Measurements from ENCODE around the gene ASCL3. TPM values are rescaled to one million over a fixed set of nuclear protein-coding genes. Genes with fewer than 3 reads are reported as not detected.
A peak's percentile ranks its signal among the peaks of the same experiment; 100 is the strongest.
"Not testable (repeated sequence)": the region's sequence is repeated elsewhere in the genome, so short reads cannot be mapped to it uniquely, and the experiment has no call there.

Gene ASCL3
- total RNA-seq, 1 donor from 2014 or later, result not detected

DNA sequence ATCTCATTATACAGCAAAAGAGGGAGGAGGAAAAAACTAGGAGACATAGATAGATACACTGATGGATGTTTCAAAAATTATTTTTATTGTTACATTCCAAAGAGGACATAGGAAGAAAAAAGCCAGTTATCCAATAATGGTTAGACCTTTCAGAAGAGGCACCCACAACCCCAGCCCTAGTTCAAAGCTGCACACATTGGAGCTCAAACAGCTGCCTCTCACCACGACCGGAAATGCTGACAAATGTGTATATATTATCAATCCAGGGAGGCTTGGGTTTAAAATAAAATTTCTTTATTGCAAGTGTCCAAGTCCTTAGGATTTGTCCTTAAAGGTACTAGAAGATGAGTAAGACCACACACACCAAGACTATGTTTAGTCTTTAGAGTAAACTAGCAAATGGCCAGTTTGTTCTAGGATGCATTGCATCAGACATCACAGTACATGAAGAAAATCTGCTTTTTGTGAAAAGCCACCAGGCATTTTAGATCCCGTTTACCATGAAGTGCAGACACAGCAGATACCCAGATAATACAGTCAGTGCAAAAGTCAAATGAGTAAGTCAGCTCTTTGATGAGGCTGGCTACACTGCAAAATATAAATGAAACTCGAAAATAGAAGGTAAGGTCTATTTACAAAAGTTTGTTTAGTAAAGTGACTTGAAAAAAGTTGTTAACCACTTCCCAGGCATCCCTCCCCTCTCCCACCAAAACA lies 4.6 kb upstream of the ASCL3 start:
- DNase-seq (ENCODE audit: low read depth in 2 of 2), result no peak

- peak; percentile 9 to 38 for DNase-seq (ENCODE audit: low read depth in 2 of 2)
Observed at GRCh38 chr11:8941341-8942103, 1.3 kb downstream of the ASCL3 start.

GRCh38 chr11:8937659-8938058 lies 5.2 kb downstream of the ASCL3 start:
- DNase-seq (ENCODE audit: low read depth in 2 of 2), result no peak

- no peak for DNase-seq (ENCODE audit: low read depth in 2 of 2)
Observed at GRCh38 chr11:8937159-8937558, 5.7 kb downstream of the ASCL3 start.

DNA sequence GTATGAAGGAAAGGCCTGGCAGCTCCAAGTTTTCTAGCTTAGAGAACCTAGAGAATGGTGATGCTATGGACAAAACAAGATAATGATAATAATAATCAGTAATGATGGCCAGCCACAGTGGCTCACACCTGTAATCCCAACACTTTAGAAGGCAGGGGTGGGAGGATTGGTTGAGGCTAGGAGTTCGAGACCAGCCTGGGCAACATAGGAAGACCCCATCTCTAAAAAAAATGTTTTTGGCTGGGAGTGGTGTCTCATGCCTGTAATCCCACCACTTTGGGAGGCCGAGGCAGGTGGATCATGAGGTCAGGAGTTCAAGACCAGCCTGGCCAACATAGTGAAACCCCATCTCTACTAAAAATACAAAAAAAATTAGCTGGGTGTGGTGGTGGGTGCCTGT lies 7.0 kb downstream of the ASCL3 start:
- DNase-seq (ENCODE audit: low read depth in 2 of 2), result not testable (repeated sequence)

DNA sequence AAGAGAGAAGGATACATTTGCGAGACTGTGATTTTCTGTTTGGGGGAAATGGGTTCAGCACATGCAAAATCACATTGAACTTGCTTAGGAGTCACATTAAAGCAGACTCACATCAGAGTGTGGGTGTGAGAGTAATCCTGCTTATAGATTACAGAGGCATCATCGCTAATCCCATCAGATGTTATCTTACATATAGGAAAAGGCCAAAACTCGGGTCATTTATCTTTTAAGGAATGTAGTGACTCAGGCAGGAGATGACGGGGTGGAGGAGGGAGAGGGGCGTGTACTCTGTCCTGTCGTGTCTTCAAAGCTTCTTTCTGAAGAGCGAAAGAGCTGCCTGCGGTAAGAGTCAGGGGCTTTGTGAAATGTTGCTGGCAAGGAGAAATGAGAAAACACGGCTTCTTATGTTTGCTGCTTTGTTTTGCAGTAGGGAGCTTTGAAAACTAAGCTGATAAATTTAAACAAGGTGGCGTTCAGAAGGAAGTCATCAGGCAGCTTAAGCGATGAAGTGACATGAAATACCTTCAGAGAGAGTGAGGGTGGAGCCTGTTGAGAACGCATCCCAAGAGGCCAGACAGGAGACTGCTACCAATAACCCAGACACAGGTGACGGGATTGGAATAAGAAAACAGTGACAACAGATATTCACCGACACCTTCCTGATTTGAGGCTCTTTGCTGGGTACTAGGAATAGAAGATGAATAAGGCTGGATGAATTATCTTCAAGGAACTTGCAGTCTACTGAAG lies 7.9 kb downstream of the ASCL3 start:
- peak in 1 of 2 donors; percentile 18 for DNase-seq (ENCODE audit: low read depth in 2 of 2)

DNA sequence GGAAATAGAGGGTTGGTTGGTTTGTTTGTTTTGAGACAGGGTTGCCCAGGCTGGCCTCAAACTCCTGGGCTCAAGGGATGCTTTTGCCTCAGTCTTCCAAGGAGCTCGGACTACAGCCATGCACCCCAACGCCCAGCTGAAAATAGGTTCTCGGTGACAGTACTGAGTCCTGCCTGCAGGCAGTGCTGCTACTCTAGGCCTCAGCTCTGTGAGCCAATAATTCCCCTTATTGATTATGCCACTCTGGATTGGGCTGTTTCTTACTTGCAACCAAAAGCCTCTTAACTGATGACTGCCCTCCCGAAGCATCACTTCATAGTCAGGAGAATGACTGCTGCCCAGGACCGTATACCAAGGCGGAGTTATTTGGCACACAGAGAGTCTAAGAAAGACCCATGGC lies 8.9 kb downstream of the ASCL3 start:
- no peak for DNase-seq (ENCODE audit: low read depth in 2 of 2)

- DNase-seq (ENCODE audit: low read depth in 2 of 2), result no peak
Observed at GRCh38 chr11:8932564-8933180, 10.1 kb downstream of the ASCL3 start, which contains the start of gene C11orf16. Gene C11orf16, minus strand, starts transcription at chr11:8932947. Its CDS starts 639 bp downstream, at chr11:8932308.

DNA sequence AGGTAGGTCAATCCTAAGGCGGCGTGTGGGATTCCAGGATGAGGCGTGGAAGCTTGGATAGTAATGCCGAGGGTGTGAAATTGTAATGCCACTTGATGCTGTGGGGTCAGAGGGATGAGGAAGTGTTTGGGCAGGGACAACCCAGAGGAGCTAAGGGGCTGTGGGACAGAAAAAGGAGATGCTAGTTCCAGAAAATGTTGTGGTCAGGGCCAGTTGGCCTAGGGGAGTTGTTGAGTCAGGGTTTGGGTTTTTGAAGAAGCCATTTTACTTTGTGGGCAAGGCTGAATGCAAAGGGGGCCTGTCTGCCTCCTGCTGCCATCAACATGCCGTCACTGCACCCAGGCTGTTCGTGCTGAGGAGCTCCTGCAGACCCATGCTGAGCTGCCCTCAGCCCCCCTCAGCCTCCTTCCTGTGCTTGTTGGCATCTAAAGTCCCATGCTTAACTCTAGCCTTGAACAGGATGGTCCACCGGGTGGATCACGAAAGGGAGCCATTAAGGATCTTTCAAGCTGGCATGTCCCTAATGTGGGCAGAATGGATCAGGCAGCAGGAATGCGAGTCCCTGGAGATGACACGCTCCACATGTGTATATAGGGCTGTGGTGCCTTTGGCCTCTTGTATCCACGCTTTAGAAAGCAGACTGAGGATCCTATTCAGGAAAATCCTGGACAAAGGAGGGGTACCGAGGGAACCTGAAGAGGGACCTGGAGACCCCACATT lies 12.2 kb downstream of the ASCL3 start:
- no peak for DNase-seq (ENCODE audit: low read depth in 2 of 2)

DNA sequence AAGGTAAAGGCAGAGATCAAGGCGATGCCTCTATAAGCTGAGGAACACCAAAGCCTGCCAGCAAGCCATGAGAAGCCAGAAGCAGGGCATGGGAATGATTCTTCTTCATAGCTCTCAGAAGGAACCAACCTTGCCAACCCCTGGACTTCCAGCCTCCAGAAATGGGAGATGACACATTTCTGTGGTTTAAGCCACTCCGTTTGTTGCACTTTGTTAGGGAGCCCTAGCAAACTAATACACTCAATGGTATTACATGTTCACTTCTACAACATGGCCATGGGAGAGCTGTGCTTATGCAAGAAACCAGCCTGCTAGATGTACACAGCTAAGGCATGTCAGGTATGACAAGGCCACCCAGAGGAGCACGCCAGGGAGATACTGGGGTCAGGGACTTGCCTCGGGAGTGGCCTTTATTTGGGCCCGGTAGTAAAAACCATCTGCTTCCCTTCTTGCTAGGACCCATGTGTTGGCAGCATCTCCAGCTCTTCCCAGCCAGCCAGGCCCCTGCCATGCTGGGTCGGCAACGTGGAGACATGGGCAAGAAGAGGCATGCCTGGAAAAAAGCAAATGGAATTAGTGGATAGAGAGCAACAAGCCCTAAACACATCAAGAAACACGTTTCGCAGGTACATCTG lies 13.7 kb downstream of the ASCL3 start:
- no peak for DNase-seq (ENCODE audit: low read depth in 2 of 2)

DNA sequence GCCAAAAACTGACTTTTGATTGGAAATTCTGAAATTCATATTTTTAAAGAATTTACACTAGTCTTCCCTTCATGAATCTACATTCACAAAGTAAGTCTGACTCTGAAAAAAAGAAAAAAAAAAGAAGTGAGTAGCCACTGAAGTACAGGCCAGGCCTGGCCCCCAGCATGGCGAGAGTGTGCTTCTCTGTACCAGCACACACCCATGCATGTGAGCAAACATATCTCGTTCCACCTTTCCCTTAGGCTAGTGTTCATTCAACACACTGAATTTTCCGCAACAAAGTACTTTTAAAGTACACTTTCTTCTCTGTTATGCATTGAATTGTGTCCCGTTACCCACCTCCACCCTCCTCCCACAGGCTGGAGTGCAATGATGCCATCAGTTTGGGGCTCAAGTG lies 14.6 kb downstream of the ASCL3 start:
- DNase-seq (ENCODE audit: low read depth in 2 of 2), result no peak

GRCh38 chr11:8927233-8927632 lies 15.6 kb downstream of the ASCL3 start:
- DNase-seq (ENCODE audit: low read depth in 2 of 2), result no peak

DNA sequence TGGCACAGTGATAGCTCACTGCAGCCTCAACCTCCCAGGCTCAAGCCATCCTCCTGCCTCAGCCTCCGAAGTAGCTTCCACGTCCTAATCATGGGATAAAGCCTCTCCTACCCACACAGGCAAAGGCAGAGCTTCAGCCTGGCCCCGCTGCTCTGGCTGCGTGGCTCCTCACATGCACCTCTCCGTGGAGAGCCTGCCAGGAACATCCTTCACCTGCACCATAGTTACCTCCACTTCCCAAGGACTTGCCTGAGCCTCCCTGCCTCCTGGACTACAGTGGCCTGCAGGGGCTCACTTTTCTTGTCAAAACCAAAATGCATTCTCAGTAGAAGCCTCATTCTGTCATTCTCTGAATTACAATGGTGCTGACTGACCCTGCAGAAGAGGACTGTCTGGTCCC lies 16.6 kb downstream of the ASCL3 start:
- DNase-seq (ENCODE audit: low read depth in 2 of 2), result no peak

DNA sequence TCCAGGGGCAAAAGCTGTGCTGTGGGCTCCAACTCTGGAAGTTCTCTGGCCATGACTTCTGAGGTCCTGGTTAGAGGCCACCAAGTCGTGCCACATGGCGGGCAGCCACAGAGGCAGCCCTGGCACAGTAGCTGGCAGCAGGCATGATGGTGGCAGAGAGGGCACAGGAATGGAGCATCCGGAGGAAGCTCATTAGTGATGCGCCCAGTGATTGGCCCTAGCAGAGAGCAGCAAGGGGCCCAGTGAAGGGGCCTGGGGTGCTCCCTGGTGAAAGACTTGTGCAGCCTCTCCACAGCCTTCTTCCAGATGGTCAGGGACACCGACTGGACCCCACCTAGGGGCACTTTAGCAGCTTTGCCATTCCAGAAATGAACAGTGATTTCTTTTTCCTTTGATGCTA lies 17.1 kb downstream of the ASCL3 start:
- no peak for DNase-seq (ENCODE audit: low read depth in 2 of 2)

DNA sequence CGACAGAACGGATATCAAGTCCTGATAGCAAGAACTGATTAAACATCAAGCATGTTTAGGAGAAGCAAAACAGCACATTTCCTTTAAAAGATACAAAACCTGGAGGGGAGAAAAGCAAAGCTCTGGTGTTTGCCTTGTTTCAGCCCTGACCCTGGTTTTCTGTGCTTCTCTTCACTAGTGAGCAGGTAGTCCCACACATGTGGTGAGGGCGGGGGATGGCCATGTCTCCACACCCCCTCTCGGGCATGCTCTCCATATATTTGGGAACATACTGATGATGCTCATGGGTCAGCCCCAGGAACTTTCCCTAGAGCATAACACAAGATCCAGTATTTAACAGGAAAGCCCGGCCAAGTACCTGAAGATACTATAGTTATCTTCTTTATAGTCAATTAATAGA lies 20.1 kb downstream of the ASCL3 start:
- no peak for DNase-seq (ENCODE audit: low read depth in 2 of 2)

GRCh38 chr11:8917157-8917825 lies 25.5 kb downstream of the ASCL3 start:
- peak; percentile 52 to 67 for DNase-seq (ENCODE audit: low read depth in 2 of 2)

- DNase-seq (ENCODE audit: low read depth in 2 of 2), result no peak
Observed at GRCh38 chr11:8914661-8915018, 28.2 kb downstream of the ASCL3 start.

DNA sequence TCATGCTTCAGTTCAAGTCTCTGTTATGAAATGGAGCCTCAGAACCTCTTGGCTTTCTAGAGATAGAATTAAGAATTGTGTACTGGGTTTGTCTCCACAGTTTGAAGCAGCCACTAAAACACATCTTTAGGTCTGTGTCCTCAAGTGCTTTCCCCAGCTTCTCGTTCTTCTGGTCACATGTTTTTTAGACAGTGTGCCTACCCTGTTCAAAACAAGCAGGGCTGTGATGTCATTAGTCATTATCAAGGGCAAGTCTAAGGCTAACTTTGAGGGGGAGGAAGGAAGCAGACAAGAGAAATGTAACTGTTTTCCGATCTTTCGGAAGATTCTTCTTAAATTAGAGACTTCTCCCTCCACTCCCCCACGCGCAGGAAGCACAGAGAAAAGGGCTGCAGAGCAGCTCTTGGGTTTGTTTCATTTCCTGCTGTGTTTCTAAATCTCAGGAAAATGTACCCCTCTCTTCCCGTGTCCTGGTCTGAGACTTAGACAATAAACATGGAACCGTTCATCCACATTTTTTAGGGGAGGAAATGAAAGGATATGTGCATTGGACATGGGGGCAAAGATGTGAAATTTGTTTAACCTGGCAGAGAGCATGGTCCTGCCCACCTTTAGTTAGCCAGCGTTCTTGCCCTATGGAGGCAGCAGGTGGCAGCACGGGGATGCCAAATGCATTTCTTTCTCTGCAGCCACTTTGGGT lies 28.7 kb downstream of the ASCL3 start:
- peak; percentile 30 to 62 for DNase-seq (ENCODE audit: low read depth in 2 of 2)

GRCh38 chr11:8911029-8911823 lies 31.6 kb downstream of the ASCL3 start, which contains the start of gene AKIP1:
Gene AKIP1, plus strand, starts transcription at chr11:8911189. Its CDS starts 261 bp downstream, at chr11:8911450.
- peak; percentile 89 to 98 for DNase-seq (ENCODE audit: low read depth in 2 of 2)
